Fibroblast of lung (primary cell): ENCODE results near the gene FER.

Experiments used
- EZH2 ChIP-seq: IDR thresholded peaks from 2 replicates; pipeline ENCODE4 v1.5.1; 2012; ENCODE audit warnings: low read length, control low read depth, mild to moderate bottlenecking; ENCODE audit errors: missing control alignments
- TF ChIP-seq, protein P1 (sequence below), 2 donors: IDR thresholded peaks in 1 of 2; conservative IDR thresholded peaks in 1 of 2; 1 replicate in 1 of 2; 2 replicates in 1 of 2; pipeline ENCODE4 v1.5.1; 2011 to 2012; ENCODE audit warnings: low read length in 2 of 2, control low read depth in 1 of 2, inconsistent platforms in 1 of 2, low read depth in 1 of 2, mild to moderate bottlenecking in 1 of 2

DNA sequence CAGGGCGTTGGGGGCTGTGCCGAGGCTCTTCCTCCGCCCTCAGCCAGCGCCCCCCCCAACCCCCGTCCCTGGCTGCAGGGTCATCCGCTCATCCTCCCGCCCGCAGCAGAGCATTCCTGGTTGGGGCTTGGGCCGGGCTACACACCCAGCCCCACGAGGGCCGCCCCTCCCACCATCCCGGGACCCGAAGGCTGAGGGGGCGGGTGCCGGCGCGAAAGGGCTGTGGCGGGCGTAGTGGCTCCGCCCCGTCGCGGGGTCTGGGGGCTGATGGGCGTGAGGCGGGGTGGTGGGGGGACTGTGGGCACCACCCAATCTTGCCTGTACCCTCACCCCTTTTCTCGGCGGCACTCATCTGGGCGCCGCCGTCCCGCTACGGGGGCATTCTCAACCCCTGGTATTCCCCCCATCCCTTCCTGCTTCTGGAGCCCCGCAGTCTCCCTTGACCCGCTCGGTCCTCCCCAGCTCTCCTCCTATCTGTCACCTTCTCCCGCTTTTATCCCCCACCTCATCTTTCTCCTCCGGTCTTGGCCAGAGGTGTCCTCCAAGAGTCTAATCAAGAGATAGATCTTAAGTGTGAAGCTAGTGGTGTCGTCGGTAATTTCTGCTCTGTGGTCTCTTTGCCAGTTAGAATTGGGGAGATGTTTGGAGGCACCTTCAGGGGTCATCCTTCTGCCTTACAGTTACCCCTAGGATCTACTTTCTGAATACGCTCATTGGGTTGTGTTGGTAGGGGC is 1.6 kb downstream of the FER start:
- TF ChIP-seq, protein P1, sequence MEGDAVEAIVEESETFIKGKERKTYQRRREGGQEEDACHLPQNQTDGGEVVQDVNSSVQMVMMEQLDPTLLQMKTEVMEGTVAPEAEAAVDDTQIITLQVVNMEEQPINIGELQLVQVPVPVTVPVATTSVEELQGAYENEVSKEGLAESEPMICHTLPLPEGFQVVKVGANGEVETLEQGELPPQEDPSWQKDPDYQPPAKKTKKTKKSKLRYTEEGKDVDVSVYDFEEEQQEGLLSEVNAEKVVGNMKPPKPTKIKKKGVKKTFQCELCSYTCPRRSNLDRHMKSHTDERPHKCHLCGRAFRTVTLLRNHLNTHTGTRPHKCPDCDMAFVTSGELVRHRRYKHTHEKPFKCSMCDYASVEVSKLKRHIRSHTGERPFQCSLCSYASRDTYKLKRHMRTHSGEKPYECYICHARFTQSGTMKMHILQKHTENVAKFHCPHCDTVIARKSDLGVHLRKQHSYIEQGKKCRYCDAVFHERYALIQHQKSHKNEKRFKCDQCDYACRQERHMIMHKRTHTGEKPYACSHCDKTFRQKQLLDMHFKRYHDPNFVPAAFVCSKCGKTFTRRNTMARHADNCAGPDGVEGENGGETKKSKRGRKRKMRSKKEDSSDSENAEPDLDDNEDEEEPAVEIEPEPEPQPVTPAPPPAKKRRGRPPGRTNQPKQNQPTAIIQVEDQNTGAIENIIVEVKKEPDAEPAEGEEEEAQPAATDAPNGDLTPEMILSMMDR (conservative IDR thresholded peaks at IDR 0.05 in 1 of 2, IDR thresholded peaks at IDR 0.05 in 1 of 2; ENCODE audit: low read depth in 1 of 2, low read length in 2 of 2) = no peak
- no peak for TF ChIP-seq EZH2
